NCI-H2171 treated with DMSO at 0.1 percent for 48 hours (cell line): ENCODE measurements around the gene PTPRH.
"Not testable (repeated sequence)": the region's sequence is repeated elsewhere in the genome, so short reads cannot be mapped to it uniquely, and the experiment has no call there.

Experiments
- DNase-seq: peaks from one replicate; lab custom pipeline; 2025; lab: John Stamatoyannopoulos, UW

The PTPRH gene

DNA sequence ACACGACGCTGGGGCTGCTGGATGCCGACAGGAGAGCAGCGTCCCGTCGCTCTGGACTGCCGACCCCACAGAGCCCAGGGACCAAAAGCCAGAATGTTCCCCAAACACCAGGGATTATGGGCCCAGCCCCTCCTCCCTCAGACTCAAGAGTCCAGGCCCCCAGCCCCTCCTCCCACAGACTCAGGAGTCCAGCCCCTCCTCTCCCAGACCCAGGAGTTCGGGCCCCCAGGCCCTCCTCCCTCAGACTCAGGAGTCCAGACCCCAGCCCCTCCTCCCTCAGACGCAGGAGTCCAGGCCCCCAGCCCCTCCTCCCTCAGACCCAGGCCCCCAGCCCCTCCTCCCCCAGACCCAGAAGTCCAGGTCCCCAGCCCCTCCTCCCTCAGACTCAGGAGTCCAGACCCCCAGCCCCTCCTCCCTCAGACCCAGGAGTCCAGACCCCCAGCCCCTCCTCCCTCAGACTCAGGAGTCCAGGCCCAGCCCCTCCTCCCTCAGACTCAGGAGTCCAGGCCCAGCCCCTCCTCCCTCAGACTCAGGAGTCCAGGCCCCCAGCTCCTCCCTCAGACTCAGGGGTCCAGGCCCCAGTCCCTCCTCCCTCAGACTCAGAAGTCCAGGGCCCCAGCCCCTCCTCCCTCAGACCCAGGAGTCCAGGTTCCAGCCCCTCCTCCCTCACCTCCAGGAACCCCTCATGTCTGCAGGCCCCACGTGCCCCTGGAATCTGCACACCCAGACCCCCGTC, 15.5 kb upstream of the PTPRH start:
- DNase-seq: not testable (repeated sequence)

DNA sequence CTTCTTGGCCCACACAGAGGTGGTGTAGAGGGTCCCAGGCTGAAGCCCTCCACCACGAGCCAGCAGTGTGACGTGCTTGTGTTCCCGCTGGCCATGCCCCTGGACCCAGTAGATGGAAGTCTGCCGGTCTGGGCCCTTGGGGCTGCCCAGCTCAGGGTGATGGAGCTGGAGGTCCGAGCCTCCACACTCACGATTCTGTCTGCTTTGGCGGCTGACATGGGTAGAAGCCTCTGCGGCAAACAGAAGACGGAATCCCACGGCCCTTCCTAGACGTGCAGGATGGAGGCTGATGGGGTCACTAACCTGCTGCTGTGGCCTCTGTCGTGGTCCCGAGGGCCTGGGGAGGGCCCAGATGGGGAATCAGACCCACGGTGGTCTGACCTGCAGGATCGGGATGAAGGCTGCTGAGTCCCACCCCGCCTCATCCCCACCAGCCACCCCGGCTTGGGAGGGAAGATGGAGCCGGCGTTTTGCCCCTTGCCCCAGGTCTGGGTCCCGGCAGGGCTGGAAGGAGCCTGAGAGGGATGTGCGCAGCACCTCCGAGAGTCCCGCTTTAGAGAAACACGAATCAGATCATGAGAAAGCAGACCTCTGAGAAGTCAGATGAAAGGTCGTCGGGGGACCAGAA, 14.9 kb upstream of the PTPRH start:
- no peak for DNase-seq

DNA sequence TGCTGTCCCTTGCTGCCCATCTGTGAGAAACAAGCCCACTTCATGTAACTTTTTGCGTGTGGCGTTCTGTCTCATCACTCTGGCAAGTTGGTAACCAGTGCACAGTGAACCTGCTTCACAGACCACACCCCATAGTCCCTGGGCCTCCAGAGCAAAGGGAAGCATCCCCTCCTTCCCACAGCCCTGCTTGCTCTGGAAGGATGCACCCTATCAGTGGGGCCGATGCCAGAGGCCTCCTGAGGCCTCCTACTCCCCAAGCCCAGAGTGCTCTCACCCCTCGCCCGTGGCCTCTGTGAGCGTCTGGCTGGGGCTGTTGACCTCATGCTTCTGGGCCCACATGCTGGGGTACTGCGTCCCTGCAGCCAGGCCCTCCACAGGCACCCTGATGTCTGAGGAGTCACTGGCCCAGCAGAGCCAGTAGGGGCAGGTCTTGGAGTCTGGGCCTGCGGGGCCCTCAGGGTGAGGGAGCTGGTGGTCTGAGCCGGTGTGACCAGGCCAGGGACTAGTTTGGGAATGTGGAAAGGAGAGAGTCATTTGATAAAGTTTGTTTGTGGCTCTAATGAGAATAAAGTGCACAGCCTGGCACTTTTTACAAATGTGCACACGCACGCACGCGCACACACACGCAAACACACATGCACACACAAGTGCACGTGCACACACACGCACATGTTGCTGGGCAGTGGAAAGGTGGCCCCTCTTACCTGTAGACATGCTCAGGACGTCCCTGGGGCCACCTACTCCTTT, 14.2 kb upstream of the PTPRH start:
- no peak for DNase-seq

DNA sequence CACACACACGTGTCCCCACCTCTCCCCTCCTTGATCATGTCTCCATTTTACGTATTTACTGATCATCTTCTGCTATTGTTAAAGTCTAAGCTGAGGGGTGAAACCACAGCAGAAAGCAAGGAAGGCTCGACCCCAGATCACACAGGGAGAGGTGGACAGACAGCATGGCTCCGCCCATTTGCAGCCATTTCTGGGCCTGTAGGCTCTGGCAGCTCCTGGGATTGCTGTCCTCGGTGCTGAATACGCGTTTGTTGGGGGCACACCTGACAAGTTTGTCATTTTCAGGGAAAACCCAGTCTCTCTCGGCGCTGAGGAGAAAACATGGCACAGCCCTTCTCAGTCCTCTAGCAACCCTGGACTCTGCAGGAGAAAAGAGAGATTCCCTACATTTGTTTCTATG, 11.2 kb upstream of the PTPRH start:
- no peak for DNase-seq

DNA sequence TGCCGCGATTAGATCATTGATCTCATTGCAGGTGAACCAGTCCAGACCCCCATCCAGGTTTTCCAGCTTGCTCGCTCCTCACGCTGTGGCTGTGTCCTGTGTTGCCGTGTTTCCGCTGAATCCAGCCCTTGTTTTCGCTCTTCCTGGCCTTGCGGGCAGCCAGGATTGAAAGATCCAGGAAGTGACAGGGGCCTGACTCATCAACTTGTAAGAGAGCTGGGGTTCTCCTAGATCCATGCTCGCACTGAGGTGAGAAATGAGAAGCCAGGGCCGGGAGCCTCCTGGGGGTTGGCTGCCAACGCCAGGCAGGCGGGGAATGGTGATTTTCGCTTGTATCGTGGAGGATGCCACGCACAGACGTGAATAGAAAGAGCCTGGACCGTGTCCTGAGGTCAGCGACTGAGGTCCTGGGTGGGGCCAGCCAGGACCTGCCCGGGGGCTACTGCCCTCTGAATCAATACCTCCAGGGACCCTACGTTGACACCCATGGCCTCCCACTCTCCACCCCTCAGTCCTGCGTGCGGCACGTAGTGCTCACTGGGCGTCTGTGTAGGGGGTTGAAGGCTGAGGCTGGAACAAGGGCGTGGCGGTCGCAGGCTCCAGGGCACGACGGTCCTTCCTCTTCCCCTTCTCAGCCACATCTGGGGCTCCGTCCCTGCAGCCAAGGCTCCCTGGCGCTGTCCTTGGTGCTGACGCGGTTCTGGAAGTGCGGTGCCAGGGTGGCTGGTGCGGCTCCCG, 7.3 kb upstream of the PTPRH start:
- DNase-seq: peak; percentile 98

DNA sequence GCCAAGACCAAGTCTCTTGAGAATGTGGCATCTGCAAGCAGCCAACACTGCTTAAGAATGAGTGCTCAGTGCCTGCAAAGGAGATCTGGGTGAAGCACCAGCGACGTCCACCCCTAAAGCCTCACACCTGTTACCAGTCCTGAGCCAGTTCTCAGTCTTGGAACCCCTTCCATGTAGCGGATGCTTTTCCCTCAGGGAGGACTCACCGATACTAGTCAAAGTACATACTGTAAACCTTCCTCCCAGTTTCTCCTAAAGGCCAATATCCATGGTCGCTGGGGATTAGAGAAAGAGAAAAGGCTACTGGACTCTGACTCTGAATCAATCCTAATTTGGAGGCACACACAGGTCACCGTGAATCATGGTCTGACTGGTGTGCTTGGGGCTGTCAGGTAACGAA, 4.2 kb upstream of the PTPRH start:
- no peak for DNase-seq

DNA sequence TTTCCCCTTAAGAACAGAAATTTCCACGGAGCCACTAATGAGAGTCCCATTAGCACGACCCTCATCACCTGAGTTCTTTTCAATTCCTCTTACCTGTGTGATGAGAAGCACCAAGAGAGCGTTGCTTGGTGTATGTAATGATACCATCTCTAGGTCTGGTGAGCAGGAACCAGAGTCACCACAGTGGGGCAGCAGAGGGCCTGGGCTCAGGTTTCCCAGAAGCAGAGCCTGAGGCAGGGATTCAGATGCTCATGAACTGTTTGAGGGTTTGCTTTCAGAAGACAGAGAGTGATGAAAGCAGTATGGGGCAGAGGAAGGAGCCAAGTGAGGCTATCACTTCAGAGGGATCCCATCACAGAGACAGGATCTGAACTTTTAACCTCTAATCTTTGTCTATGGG, 3.1 kb upstream of the PTPRH start:
- peak; percentile 5 for DNase-seq

DNA sequence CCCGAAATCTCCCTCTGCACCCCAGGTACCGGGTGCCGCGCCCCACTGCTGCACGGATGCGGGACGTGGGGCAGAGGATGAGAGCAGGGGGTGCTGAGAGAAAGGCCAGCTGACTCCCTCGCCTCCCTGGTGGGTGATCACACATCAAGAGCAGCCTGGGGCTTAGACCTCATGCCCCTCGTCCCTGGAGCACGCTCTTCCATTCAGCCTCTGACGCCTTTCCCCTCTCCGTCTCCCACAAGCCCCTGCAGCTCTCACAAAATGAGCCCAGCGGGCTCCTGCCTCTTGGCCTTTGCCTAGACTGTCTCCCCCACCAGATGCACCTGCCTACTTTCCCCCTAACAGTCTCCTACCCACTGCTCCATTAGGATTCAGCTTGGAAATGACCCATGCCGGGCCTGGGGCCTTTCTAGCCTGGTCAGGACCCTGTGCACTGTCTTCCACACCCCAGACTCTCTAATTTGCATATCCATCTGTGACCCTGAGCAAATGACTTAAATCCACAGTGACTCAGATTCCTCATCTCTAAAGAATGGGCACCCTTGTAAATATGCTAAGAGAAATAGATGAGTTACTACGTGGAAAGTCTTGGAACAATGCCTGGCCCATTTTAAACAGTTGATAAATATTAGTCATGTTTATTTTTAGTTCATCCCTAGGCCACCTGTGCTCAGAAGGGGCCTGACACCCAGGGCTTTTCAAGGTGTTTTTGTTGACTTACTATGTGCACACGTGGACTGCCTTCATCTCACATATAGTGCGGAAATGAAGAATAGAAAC, 582 bp upstream of the PTPRH start:
- DNase-seq: no peak

DNA sequence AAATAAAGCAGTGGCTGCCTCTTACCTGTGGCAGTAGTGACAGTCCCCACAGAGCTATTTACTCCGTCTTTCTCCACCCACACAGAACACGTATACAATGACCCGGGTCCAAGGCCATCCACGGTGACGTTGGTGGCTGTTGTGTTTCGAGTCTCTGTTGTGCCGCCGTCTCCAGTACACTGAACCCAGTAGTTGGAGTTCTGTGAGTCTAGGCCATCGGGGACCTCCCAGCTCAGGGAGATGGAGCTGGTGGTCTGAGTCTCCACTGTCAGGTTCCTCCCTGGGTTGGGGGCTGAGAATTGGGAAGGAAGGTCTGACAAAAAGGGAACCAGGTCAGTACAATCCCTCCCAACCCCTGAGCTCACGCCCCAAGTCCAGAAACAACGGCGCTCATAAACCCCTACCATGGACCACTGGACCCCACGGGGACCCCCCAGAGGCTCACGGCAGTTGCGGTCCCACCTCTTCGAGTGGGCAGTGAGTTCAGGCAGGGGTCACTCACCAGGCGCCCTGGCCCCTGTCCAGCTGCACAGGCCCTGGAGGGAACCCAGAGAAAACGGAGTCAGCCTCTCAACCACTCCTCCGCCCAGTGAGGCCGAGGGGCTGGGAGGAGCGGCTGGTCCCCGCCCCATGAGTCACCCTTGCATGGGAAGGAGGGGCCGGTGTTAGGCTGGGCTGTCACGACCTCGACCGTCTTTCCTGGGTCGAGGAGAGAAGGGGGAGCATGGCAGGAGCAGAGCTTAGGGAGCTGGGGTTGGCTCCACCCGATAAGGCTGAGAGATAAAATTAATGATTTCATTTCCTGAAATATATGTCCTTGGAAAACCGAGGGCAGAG, 2.4 kb downstream of the PTPRH start:
- DNase-seq: peak; percentile 3

DNA sequence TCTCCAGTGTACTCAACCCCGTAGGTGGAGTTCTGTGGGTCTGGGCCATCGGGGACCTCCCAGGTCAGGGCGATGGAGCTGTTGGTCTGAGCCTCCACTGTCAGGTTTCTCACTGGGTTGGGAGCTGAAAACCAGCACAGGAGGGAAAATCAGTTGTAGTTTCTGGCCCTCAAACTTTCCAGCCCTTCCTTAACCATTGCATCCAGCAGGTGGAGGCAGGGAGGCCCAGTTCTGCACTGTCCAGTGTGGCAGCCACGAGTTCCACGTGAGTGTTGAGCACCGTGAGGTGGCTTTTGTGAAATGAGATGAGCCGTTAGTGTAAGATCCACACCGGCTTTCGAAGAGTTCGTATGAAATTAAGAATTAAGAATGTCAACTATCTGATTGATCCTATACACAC, 7.1 kb downstream of the PTPRH start:
- DNase-seq: not testable (repeated sequence)

DNA sequence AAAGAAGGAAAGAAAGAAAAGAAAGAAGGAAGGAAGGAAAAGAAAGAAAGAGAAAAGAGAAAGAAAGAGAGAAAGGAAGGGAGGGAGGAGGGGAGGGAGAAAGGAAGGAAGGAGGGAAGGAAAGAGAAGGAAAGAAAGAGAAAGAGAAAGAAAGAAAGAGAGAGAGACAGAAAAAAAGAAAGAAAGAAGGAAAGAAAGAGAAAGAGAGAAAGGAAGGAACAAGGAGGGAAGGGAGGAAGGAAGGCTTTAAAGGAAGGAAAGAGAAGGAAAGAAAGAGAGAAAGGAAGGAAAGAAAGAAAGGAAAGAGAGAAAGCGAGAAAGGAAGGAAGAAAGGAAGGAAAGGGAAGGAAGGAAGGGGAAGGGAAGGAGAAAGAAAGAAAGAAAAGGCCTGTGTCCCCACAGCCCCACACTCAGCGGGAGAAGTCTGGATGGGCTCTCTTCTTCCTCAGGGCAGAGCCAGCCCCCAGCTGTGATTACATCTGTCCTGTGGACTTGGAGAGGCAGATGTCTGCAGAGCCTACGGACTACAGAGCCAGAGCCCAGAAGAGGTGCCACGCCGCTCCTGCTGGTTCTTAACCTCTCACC, 9.6 kb downstream of the PTPRH start:
- no peak for DNase-seq

DNA sequence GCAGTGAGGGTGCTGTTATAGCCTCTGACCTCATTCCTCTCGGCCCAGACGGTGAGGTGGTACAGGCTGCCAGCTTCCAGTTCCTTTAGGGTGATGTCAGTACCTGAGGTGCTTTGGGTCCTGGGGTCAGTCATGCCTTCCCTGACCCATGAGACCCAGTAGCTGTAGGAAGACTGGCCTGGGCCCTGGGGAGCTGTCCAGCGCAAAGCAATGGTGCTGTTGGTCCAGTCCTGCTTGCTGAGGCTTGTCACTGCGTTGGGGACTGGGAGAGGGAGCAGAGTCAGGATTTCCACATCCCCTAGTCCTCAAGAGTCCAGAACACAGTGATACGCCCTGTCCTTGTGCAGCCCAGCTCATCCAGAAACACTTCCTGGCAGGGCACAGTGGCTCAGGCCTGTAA, 10.7 kb downstream of the PTPRH start:
- DNase-seq: no peak

DNA sequence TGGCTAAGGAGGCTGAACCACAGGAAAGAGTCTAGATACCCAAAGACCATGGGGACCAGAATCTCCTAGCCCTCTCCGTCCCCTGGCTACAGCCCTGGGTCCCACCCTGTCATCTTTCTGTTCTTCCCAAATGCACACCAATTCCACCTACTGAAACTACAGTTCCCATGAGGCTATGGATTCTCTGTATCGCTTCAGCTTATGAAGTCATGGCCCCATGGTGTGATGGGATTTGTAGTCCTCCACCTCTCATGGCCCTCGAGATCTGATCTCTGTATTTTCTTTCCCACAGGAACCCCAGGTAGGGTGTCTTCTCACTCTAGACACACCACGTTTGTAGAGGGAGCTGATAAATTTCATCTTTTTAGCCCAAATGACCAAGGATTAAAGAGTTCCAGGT, 11.8 kb downstream of the PTPRH start:
- peak; percentile 30 for DNase-seq

DNA sequence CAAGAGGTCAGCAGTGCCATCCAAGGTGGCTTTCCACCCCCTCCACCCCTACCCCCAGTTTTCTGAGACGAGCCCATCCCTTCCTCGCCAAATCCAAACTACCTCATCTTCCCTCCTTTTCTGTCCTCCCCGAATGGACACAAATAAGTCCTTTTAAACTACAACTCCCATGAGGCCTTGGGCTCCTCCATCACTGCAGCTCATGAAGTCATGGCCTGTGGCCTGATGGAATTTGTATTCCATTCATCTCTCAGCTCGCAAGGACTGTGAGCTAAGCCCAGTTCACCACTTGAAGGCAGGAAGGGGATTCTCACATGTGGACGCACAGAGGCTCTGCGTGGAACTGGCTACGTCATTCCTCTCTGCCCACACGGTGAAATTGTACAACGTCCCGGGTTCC, 12.5 kb downstream of the PTPRH start:
- no peak for DNase-seq

DNA sequence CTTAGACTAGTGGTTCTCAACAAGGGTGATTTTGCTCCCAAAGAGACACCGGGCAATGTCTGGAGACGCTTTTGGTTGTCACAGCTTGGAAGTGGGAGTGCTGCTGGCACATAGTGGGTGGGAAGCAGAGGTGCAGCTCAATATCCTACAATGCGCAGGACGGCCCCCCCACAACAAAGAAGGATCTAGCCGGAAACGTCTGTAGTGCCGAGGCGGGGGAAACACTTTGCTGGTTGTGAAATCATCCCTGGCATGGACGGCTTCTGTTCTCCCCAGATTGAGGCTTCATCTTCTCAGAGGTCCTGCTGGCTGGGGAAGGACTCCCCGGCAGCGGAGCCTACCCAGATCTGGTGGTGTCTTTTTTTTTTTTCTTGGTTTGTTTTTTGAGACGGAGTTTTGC, 15.8 kb downstream of the PTPRH start:
- DNase-seq: no peak

DNA sequence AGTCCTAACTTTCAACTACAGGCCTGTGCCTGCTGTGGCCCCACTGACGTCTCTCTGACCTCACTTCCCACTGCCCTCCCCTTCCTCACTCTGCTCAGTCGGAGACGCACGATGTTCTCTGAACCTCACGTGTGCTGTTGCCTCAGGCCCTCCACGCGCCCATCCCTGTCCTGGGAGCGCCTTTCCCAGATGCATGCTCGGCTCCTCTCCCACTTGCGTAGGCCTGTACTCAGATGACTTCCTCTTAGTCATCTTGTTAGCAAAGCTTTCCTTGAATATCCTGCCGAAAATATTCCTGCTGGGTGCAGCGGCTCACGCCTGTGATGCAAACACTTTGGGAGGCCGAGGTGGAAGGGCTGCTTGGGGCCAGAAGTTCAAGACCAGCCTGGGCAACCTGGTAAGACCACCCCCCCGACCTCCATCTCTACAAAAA, 19.9 kb downstream of the PTPRH start:
- no peak for DNase-seq

DNA sequence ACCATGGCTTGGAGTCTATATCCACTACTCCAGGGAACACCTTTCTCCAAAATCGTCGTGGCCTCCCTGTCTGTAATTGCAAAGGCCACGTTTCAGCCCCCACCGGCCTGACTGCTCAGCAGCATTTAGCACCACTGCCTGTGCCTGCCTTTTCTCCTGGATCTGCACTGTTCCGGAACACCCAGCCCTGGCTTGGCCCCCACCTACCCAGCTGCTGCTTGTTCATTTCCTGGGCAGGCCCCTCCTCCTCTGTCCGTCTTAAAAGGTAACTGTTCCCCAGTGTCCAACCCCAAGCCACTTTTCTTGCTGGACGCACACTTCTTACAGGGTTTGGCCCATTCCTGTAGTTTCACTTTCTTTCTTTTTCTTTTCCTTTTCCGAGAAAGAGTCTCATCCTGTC, 20.7 kb downstream of the PTPRH start:
- no peak for DNase-seq

DNA sequence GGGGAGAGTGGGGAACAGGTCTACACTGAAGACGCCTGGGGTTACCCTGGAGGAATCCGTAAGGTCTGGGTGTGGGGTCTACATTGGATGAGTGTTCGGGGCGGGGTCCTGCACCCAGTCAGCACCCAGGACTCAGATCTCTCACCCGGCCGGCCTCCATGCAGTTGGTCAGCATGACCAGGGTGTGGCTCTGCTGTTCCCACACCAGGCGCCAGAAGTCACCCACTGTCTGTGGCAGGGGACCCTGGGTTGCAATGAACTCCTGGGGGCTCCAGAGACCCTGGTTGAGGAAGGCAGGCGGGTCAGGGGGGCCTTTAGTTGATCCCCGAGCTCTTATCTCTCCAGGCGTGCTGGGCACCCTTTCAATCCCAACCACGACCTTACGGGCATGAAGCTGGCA, 23.2 kb downstream of the PTPRH start:
- no peak for DNase-seq

DNA sequence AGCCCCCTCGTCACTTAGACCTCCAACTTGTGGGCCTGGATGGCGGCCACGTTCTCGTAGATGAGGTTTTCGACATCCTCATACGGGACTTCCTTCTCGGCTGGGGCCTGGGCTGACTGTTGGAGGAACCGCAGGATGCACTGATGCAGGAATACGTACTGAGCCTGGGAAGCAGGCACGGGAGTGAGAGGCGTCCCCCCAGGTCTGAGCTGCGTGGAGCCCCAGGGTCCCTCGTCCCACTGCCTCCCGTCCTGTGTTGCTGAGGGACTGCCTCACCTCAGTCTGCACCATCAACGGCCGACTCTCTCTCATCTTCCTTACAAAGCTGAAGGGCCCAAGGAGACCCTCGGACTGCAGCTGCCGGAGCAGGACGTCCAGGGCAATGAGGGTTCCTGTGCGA, 27.6 kb downstream of the PTPRH start:
- no peak for DNase-seq
